GM20431 (cell line): Measurements from ENCODE around the gene CCDC6.

Experiments
- in situ Hi-C: fragments of 300-500 bp; cut with MseI, MboI; formaldehyde crosslinking; loops from one replicate; pipeline ENCODE4 v1.15.0; 2020; ENCODE audit warnings: low sequenced_read_pairs; ENCODE audit not compliant: unreplicated experiment

Gene CCDC6

GRCh38 chr10:59857921-59858320 lies 48.4 kb downstream of the CCDC6 start:
- in situ Hi-C loops: loop anchor here (25.0 kb wide), 1 partner anchor 354 kb away; no protein-coding TSS in a partner anchor

DNA sequence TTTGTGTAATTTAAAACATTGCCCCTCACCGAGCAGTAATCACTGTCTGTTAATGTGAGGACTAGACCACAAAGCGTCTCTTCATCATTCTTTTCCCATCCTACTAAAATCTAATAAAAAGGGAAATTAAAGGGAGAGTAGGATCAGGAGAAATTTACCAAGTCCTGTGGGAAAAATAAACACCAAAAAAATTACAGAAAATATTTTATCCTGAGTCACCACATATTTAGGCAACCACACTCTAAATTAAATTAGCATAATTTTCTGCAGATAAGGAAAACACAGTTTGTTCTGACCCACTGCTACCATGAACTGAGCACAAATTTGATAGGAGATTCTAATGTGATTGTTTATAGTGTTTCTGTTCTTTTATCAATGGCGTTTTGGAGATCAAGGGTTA lies 49.3 kb downstream of the CCDC6 start:
- in situ Hi-C loops: loop anchor here (25.0 kb wide), 1 partner anchor 355 kb away; no protein-coding TSS in a partner anchor

GRCh38 chr10:59856104-59856503 lies 50.3 kb downstream of the CCDC6 start:
- in situ Hi-C loops: loop anchor here (25.0 kb wide), 1 partner anchor 356 kb away; no protein-coding TSS in a partner anchor

DNA sequence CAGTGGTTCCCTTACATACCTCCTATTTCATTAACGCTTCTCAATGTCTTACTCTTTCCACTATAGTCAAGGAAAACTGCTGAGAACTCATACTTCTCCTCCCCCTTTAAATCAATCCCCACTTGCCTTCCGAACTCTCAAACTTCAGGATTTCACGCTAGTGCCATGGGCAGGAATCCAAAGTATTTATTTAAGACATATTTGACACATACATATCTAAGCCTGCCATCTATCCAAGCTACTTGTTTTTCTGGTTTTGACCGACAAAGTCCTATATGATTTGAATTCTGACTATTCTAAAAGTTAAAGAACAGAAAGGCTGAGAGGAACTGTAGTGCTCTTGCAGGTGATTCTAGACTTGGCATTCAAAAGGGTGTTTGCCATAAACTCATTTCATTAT lies 51.8 kb downstream of the CCDC6 start:
- in situ Hi-C loops: loop anchor here (25.0 kb wide), 1 partner anchor 358 kb away; no protein-coding TSS in a partner anchor

- in situ Hi-C loops: loop anchor here (25.0 kb wide), 1 partner anchor 360 kb away; no protein-coding TSS in a partner anchor
These were observed 53.7 kb downstream of the CCDC6 start for GRCh38 chr10:59852670-59853069.

GRCh38 chr10:59851864-59852263 lies 54.5 kb downstream of the CCDC6 start:
- in situ Hi-C loops: loop anchor here (25.0 kb wide), 1 partner anchor 360 kb away; no protein-coding TSS in a partner anchor

DNA sequence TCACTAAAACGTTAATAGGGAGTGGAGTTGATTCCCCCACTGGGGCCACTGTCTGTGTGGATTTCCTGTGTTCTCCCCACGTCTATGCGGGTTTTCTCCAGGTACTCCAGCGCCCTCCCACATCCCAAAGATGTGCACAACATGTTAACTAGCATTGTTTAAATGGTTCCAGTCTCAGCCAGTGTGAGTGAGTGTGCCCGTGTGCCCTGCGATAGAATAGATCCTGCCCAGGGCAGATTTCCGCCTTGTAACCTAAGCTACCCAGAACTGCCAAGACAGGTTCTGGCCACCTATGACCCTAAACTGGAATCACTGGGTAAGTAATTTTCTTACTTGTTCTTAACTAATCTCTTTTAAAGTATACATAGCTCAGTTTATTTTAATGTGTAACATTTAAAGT lies 58.5 kb downstream of the CCDC6 start:
- in situ Hi-C loops: no loop called here

DNA sequence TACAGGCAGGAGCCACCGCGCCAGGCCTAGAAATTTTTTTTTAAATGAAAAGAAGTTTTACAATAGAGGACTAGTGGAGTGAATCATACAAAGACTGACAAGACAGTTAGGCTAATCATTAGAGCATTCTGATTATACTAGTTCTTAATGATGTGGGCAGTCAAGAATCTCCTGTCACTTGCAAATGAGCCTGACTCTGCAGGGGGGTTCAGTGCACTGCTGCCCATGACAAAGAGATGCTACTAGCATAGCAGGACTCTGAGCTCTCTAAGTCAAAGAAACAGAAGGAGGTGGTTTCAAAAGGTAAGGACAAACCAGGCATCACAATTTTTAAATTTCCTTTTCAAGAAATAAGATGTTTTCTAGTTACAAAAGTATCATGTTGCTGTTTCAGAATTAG lies 59.0 kb downstream of the CCDC6 start:
- in situ Hi-C loops: no loop called here

- in situ Hi-C loops: no loop called here
These were observed 61.9 kb downstream of the CCDC6 start for GRCh38 chr10:59844436-59844835.

DNA sequence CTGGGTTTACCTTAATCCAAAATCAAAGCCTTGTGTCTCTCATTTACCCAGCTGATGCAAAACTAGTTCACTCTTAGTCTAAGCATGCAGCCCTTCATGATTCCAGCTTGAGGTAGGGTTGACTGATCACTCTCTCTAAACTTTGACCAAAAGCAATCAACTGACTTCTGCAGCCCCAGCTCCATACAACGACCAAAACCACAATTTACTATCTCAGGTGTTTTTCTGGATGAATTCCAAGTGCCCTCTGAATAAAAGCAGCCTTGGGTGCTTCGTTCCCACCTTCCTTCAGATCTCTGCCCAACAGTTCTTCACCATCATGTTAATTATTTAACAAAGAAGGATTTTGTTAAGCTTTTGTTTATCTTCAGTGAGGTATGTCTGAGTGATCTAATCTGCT lies 62.6 kb downstream of the CCDC6 start:
- in situ Hi-C loops: no loop called here

GRCh38 chr10:59839576-59839975 lies 66.8 kb downstream of the CCDC6 start:
- in situ Hi-C loops: no loop called here

GRCh38 chr10:59838085-59838789 lies 68.1 kb downstream of the CCDC6 start:
- in situ Hi-C loops: no loop called here

DNA sequence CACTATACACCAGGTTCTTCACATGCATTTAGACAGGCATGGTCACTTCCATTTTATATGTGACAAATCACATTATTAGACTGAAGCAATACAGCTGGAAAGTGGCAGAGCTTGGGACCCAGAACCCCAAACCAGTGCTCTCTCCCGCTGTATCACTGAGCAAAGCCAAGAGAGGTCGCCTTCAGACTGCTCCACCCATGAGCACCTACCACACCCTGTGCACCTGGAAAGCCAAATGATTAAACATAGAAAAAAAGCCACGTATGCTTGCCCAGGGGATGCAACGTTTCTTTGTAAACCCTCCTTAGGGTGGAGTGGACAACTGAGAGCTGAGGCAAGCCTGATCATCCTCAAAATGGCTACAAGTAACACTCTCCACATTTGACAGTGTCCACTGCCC lies 72.5 kb downstream of the CCDC6 start:
- in situ Hi-C loops: no loop called here

DNA sequence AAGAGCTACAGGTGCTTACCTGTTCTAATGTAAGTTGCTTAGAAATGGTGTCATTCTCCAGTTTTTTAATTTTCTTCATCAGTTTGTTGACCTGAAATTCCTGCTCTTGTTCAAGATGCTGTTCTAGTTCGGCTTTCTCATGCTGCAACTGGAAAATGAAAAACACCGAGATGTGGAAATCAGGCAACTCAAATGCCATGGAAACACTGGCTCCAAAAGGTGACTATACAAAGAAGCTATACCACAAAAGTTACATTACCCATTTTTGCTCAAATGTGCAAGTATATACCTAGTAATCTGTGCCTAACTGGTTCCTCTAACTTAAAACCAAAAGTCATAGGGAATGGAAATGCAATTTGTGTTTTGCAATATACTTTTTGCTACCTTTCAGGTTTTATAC lies 73.8 kb downstream of the CCDC6 start:
- in situ Hi-C loops: no loop called here

DNA sequence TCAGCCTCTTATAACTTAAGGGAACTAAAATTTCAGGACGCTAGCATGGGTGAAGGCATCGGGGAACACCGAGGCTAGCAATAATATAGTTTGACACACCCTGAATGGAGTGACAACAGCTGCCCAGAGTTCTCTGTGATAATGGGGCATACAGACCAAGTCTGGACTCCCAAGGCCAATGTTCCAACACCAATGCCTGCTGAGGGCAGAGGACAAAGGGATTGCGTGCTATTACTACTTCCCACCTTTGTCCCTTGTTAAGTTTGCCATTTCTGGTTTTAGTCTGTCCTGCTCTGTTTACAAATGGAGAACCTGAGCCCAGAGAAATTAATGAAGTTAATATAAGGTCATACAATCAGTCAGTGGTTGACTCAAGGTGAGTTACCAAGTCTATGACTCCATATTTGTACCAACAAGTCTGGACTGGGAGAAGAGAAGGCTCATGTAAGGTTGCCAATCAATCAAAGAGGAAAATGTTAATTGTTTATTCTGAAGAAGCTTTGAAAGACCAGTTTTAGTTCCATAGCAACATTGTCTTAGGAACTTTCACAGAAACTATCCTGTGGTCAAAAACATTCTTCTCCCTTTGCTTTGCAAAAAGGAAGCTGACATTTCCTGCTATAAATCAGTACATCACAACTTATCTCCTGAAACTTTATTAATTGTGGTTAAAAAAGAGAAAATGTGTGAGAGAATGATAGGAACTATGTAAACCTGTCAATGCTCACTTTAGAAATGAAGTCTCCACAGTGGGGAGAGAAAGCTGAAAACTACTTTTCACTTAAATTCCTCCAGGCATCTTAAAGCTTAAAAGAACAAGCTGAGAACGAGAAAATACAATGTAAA lies 74.5 kb downstream of the CCDC6 start:
- in situ Hi-C loops: no loop called here

DNA sequence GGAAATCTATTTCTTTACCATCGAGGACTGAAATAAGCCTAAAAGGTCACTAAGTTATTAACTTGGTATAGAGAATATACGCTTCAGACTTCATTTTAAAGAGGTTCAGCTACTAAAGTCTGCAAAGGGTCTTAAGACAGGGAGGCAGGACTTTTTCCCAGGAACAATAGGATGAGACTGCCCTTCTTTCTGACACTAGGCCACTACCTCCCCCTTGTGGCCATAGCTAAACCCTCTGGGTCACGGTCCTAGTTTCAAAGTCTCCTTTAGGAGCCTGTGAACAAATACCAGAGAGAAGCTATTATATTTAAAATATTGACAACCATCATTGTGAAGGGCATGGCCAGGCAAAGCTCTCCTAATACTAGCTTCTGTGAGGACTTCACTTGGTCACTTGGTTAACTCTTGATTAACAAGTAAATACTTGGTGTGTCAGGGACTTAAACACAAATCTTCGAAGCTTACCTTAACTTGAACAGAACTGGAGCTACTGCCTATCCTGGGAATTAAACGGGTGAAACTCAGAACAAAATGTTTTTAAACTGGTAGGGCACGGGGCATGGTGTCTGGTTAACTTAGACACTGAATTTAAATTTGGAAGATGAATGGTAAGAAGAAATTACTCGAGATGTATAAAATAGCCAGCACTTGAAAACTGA lies 75.6 kb downstream of the CCDC6 start:
- in situ Hi-C loops: no loop called here

- in situ Hi-C loops: no loop called here
These were observed 76.8 kb downstream of the CCDC6 start for GRCh38 chr10:59829601-59830000.

DNA sequence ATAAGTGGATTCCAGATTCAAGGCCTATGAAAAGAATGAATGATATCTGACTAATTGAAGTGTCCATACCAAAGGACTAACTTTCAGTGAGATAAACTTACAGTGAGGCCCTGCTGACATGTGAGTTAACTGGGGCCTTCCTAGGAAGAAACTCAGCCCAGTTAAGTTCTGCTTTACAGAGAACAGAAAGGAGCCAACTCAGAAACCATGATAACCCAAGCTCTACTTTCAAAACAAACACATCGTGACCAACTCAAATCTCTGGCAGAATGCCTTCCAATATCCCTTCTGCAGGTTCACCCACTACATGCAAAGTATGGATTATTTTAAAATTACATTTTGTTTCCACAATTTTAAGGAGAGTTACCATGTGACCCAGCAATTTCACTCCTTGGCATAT lies 77.3 kb downstream of the CCDC6 start:
- in situ Hi-C loops: no loop called here

DNA sequence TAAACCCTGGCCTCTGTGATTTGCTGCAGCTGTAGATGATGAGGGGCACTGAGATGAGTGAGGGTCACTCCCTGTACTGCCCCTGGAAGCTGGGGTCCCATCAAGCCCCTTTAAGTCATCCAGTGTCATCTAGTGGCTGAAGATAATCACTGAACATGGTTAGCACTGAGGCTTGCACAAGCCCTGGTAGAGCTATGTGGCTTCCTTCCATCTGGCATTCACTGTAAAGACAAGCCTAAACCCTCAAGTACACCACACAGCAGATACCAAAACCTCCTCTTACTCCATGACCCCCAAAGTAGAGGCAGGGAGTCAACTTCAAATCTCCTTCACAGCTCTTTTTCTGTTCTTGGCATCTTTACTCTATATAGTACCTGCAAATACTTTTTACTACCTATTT lies 80.4 kb downstream of the CCDC6 start:
- in situ Hi-C loops: no loop called here

DNA sequence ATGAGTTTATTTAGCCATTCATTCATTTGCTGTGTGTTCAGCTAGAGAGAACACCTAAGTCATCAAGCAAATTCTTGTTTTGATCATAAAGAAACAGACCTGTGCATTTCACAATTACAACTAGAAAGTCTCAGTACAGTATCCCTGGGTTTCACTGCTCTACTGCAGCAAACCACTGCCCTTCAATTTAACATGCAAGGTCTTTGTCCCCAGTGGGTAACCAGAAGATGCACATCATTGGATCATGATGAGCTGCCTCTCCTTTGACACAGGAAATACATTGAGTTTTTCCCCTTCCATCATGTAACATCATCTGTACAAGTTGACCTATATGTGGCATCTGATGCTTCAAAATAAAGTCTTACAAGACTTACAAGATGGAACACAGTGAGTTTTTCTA lies 82.6 kb downstream of the CCDC6 start:
- in situ Hi-C loops: no loop called here

GRCh38 chr10:59823111-59823510 lies 83.2 kb downstream of the CCDC6 start:
- in situ Hi-C loops: no loop called here
